Retinal pigment epithelial cell (primary cell): ENCODE measurements around the gene OR10G3.
"Not testable (repeated sequence)": the region's sequence is repeated elsewhere in the genome, so short reads cannot be mapped to it uniquely, and the experiment has no call there.

ENCODE experiments used
- DNase-seq: peaks from one replicate; pipeline ENCODE4 v3.0.0-alpha.2; 2010; ENCODE audit warnings: low read depth
- H3K4me3 ChIP-seq: 2 replicates; pipeline ENCODE4 v1.5.1; 2011; ENCODE audit warnings: mild to moderate bottlenecking, low read length, control low read depth, moderate library complexity
- TF ChIP-seq, protein P1 (sequence below): conservative IDR thresholded peaks from 2 replicates; pipeline ENCODE4 v1.5.1; 2011; ENCODE audit warnings: low read depth, low read length, control low read depth, inconsistent platforms

OR10G3 gene

DNA sequence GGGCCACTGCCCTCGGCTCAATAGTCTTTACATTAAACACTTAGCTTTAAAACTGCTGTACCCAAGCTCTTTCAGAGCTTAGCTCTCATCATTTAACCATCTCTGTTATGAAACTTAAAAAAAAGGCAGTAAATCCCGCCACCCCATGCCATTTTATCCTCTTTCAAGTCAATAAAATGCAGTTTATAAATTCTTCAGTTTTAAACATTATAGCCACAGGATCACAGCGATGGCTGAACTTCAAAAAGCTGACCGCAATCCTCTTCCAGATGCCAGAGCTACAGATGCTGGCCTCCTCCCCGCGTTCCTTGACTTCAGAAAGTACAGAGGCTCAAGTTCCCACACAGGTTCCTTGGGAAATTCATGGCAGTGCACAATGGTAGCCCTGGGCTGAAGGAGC lies 4.2 kb downstream of the OR10G3 start:
- TF ChIP-seq, protein P1, sequence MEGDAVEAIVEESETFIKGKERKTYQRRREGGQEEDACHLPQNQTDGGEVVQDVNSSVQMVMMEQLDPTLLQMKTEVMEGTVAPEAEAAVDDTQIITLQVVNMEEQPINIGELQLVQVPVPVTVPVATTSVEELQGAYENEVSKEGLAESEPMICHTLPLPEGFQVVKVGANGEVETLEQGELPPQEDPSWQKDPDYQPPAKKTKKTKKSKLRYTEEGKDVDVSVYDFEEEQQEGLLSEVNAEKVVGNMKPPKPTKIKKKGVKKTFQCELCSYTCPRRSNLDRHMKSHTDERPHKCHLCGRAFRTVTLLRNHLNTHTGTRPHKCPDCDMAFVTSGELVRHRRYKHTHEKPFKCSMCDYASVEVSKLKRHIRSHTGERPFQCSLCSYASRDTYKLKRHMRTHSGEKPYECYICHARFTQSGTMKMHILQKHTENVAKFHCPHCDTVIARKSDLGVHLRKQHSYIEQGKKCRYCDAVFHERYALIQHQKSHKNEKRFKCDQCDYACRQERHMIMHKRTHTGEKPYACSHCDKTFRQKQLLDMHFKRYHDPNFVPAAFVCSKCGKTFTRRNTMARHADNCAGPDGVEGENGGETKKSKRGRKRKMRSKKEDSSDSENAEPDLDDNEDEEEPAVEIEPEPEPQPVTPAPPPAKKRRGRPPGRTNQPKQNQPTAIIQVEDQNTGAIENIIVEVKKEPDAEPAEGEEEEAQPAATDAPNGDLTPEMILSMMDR, result no peak
- no peak for DNase-seq
- no peak overlapping the region for H3K4me3 ChIP-seq

DNA sequence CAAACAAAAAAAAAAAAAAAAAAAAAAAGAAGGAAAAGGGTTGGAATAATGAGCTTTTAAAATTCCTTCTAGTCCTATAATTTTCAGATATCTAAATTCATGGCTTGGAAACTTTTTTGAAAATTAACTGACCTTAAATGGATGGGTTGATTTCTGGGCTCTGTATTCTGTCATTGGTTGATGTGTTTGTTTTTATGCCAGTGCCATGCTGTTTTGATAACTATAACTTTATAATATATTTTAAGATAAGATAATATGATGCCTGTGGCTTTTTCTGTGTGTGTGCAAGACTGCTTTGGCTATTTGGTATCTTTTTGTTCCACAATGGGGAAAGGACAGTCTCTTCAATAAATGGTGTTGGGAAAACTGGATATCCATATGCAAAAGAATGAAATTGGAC lies 7.3 kb downstream of the OR10G3 start:
- TF ChIP-seq, protein P1, result no peak
- no peak for DNase-seq
- no peak overlapping the region for H3K4me3 ChIP-seq

DNA sequence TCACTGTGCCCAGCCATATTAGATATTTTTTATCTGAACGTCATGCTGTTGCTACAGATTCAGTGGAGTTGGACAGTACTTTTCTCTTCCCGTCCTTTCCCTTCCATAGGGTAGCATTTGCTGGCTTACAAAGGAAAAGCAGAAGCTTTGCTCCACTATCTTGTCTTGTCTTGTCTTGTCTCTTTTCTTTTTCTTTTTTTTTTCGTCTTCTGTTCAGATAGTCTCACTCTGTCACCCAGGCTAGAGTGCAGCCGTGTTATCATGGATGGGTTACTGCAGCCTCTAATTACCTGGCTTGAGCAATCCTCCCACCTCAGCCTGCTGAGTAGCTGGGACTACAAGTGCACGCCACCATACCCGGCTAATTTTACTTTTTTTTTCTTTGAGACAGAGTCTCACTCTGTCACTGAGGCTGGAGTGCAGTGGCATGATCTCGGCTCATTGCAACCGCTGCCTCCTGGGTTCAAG lies 21.1 kb downstream of the OR10G3 start:
- DNase-seq, result no peak
- TF ChIP-seq, protein P1, result no peak
- no peak overlapping the region for H3K4me3 ChIP-seq

DNA sequence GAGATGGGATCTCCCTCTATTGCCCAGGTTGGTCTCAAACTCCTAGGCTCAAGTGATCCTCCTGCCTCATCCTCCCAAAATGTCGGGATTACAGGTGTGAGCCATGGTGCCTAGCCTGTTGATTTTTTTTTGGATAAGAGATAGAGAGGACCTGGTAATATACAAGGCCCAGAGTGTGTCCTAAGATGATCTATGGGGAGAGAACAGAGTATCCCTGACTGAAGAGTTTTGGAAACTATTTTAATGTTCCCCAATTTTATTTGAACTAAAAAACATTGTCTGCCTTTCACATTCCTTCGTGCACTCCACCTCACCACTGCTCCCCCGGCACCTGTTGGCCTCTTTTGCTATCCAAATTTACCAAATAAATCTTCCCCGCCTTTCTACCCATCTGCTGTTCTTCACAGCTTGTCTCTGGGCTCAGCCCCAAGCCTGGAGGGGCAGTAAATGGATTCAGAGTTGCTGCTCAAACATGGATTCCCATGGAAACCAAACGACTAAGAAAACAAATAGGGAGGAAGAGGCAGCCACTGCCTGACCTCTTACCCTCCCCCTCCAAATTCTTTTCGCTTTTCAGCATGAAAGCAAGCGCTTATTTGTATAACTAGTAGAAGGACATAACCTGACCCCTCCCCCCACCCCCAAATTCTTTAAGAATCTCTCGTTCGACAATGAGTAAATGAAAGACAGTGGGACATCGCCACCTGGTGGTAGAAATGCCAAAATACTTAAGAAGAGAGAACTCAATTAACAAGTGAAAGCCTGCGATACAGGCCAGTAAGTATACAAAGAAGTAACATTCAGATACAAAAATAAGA lies 22.6 kb downstream of the OR10G3 start:
- DNase-seq, result peak; percentile 52
- peak overlapping the region; percentile 49 for H3K4me3 ChIP-seq
- TF ChIP-seq, protein P1, result peak; percentile 58

DNA sequence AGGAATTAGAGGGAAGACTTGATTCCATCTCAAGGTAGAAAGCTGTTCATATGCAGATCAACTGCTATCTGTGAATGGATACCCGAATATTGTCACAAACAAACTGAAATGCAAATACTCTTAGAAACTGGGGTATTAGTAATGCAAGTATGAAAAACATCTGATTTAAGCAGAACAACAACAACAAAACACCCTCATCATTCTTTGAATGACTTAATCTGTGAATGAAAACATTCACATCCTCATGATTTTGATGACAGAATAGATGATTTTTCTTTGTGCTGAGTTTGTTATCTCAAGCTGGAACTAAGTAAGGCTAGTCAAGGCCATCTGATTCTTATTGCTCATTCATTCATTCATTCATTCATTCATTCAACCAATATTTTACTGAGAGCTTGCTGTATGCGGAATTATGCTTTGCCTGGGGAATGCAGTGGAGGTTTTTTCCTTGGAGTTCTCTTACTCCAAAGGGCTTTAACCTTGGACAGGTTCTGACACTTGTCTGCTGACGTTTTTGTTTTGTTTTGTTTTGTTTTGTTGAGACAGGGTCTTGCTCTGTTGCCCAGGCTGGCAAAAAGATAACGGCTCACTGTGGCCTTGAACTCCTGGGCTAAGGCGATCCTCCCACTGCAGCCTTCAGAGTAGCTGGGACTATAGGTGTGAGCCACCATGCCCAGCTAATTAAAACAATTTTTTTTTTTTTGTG lies 23.3 kb downstream of the OR10G3 start:
- DNase-seq, result no peak
- TF ChIP-seq, protein P1, result no peak
- no peak overlapping the region for H3K4me3 ChIP-seq

DNA sequence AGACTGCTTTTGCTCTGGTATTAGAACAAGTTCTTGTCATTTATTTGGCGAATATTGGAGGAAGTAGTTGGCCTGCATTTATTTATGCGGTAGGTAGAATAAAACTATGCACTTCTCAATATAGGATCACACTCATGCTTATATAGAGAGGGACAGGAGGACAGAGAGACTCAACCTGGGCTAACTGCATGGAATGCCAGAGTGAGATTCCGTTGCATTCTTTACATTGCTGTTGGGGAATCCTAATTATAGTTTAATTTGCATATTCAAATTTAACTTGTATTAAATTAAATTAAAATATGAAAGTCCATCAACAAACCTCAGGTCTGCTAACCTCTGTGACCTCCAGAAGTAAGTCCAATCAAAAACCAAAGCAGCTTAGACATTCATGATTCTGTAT lies 26.6 kb downstream of the OR10G3 start:
- DNase-seq, result no peak
- TF ChIP-seq, protein P1, result no peak
- no peak overlapping the region for H3K4me3 ChIP-seq

DNA sequence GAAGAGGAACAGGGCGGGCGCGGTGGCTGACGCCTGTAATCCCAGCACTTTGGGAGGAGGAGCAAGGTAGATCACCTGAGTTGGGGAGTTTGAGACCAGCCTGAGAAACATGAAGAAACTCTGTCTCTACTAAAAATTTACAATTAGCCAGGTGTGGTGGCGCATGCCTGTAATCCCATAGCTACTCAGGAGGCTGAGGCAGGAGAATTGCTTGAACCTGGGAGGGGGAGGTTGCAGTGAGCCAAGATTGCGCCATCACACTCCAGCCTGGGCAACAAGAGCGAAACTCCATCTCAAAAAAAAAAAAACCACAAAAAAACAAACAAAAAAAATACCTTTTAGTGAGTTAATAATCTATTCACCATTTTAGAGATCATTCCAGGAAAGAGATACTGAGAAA lies 35.3 kb downstream of the OR10G3 start:
- not testable (repeated sequence) for DNase-seq, H3K4me3 ChIP-seq
